HG02973 (cell line): ENCODE measurements around the gene PXDN.

Experiments used
- ATAC-seq: cut with Tn5 transposase; IDR thresholded peaks from one replicate; pipeline ENCODE4 v1.9.1; 2021; ENCODE audit warnings: moderate library complexity; ENCODE audit not compliant: unreplicated experiment

The PXDN gene

GRCh38 chr2:1602278-1603010 is 141.9 kb downstream of the PXDN start:
- ATAC-seq, result no peak

GRCh38 chr2:1601471-1602277 is 142.6 kb downstream of the PXDN start:
- ATAC-seq, result no peak

GRCh38 chr2:1601067-1601412 is 143.3 kb downstream of the PXDN start:
- ATAC-seq, result no peak

- ATAC-seq, result no peak
Measured at GRCh38 chr2:1600191-1601066, 143.9 kb downstream of the PXDN start.

- ATAC-seq, result no peak
Measured at GRCh38 chr2:1599301-1600085, 144.8 kb downstream of the PXDN start.

GRCh38 chr2:1598800-1599199 is 145.5 kb downstream of the PXDN start:
- no peak for ATAC-seq

GRCh38 chr2:1598041-1598710 is 146.1 kb downstream of the PXDN start:
- ATAC-seq, result no peak

- ATAC-seq, result no peak
Measured at GRCh38 chr2:1595274-1595673, 149.0 kb downstream of the PXDN start.

GRCh38 chr2:1594373-1595171 is 149.7 kb downstream of the PXDN start:
- ATAC-seq, result no peak

- ATAC-seq, result no peak
Measured at GRCh38 chr2:1594123-1594372, 150.3 kb downstream of the PXDN start.

GRCh38 chr2:1593371-1594122 is 150.8 kb downstream of the PXDN start:
- ATAC-seq, result no peak

GRCh38 chr2:1591978-1592907 is 152.1 kb downstream of the PXDN start:
- no peak for ATAC-seq

GRCh38 chr2:1591461-1591770 is 152.9 kb downstream of the PXDN start:
- ATAC-seq, result no peak

GRCh38 chr2:1590596-1591460 is 153.5 kb downstream of the PXDN start:
- ATAC-seq, result no peak

GRCh38 chr2:1588978-1589621 is 155.2 kb downstream of the PXDN start:
- ATAC-seq, result no peak
